ENCODE data around the gene TIRAP. TPM values are rescaled to one million over a fixed set of nuclear protein-coding genes. Genes with fewer than 3 reads are reported as not detected.
A peak's percentile ranks its signal among the peaks of the same experiment; 100 is the strongest.
"Not testable (repeated sequence)": the region's sequence is repeated elsewhere in the genome, so short reads cannot be mapped to it uniquely, and the experiment has no call there.

TIRAP gene
- polyA plus RNA-seq, 2 donors: 2.8 to 4.1 TPM

- 1% methylated on average over 61 of the region's 61 CpGs for WGBS, 2 donors
- H3K4me3 ChIP-seq (ENCODE audit: low read depth in 1 of 2, low read length in 2 of 2): peak within 1 kb of the TSS; percentile 77 to 78
- H3K36me3 ChIP-seq (ENCODE audit: control insufficient read depth in 2 of 2, insufficient read depth in 2 of 2, low read length in 1 of 2): peaks cover 0 to 2% of the 10 kb centered on the region in 2 donors
- H3K4me1 ChIP-seq (ENCODE audit: control insufficient read depth in 2 of 2, insufficient read depth in 2 of 2, low read length in 1 of 2): peaks cover 0 to 3% of the 10 kb centered on the region in 2 donors
- H3K9me3 ChIP-seq (ENCODE audit: control insufficient read depth in 2 of 2, insufficient read depth in 1 of 2, low read depth in 1 of 2, low read length in 1 of 2): no peaks in the 10 kb centered on the region
- peak within 1 kb of the TSS; percentile 91 to 96 for H3K27ac ChIP-seq (ENCODE audit: low read depth in 2 of 2, low read length in 1 of 2)
- H3K27me3 ChIP-seq (ENCODE audit: control insufficient read depth in 1 of 2, insufficient read depth in 2 of 2, low read length in 2 of 2): no peaks in the 10 kb centered on the region
These were observed 20.9 kb downstream of the TIRAP start, which contains the start of gene DCPS for GRCh38 chr11:126303623-126304456. Gene DCPS, plus strand, starts transcription at chr11:126304060. Its CDS starts 21 bp downstream, at chr11:126304081.

- Histone ChIP-seq H3K4me1 (ENCODE audit: control insufficient read depth in 2 of 2, insufficient read depth in 2 of 2, low read length in 1 of 2) (peaks cover 0 to 3% of the 10 kb centered on the region in 2 donors), H3K27ac (ENCODE audit: low read depth in 2 of 2, low read length in 1 of 2) (peak overlapping the region; percentile 91 to 96), H3K27me3 (ENCODE audit: control insufficient read depth in 1 of 2, insufficient read depth in 2 of 2, low read length in 2 of 2) (no peaks in the 10 kb centered on the region), H3K4me3 (ENCODE audit: low read depth in 1 of 2, low read length in 2 of 2) (peak overlapping the region; percentile 77 to 78), H3K36me3 (ENCODE audit: control insufficient read depth in 2 of 2, insufficient read depth in 2 of 2, low read length in 1 of 2) (peaks cover 0 to 2% of the 10 kb centered on the region in 2 donors), H3K9me3 (ENCODE audit: control insufficient read depth in 2 of 2, insufficient read depth in 1 of 2, low read depth in 1 of 2, low read length in 1 of 2) (no peaks in the 10 kb centered on the region)
- WGBS, 2 donors: 30 to 32% methylated on average over 12 of the region's 12 CpGs
These were observed 21.7 kb downstream of the TIRAP start for GRCh38 chr11:126304457-126305075.

GRCh38 chr11:126305699-126306098 is 22.8 kb downstream of the TIRAP start:
- H3K4me3 ChIP-seq (ENCODE audit: low read depth in 1 of 2, low read length in 2 of 2): no peak overlapping the region
- H3K4me1 ChIP-seq (ENCODE audit: control insufficient read depth in 2 of 2, insufficient read depth in 2 of 2, low read length in 1 of 2): peaks cover 0 to 5% of the 10 kb centered on the region in 2 donors
- H3K36me3 ChIP-seq (ENCODE audit: control insufficient read depth in 2 of 2, insufficient read depth in 2 of 2, low read length in 1 of 2): peaks cover 0 to 2% of the 10 kb centered on the region in 2 donors
- H3K27me3 ChIP-seq (ENCODE audit: control insufficient read depth in 1 of 2, insufficient read depth in 2 of 2, low read length in 2 of 2): no peaks in the 10 kb centered on the region
- no peaks in the 10 kb centered on the region for H3K9me3 ChIP-seq (ENCODE audit: control insufficient read depth in 2 of 2, insufficient read depth in 1 of 2, low read depth in 1 of 2, low read length in 1 of 2)
- 89 to 90% methylated on average over 4 of the region's 4 CpGs for WGBS, 2 donors
- no peak overlapping the region for H3K27ac ChIP-seq (ENCODE audit: low read depth in 2 of 2, low read length in 1 of 2)

GRCh38 chr11:126307706-126308105 is 24.8 kb downstream of the TIRAP start:
- H3K4me1 ChIP-seq (ENCODE audit: control insufficient read depth in 2 of 2, insufficient read depth in 2 of 2, low read length in 1 of 2): peaks cover 0 to 6% of the 10 kb centered on the region in 2 donors
- no peak overlapping the region for H3K4me3 ChIP-seq (ENCODE audit: low read depth in 1 of 2, low read length in 2 of 2)
- no peak overlapping the region for H3K27ac ChIP-seq (ENCODE audit: low read depth in 2 of 2, low read length in 1 of 2)
- WGBS, 2 donors: 32 to 44% methylated on average over 5 of the region's 5 CpGs
- no peaks in the 10 kb centered on the region for H3K9me3 ChIP-seq (ENCODE audit: control insufficient read depth in 2 of 2, insufficient read depth in 1 of 2, low read depth in 1 of 2, low read length in 1 of 2)
- peaks cover 0 to 2% of the 10 kb centered on the region in 2 donors for H3K36me3 ChIP-seq (ENCODE audit: control insufficient read depth in 2 of 2, insufficient read depth in 2 of 2, low read length in 1 of 2)
- H3K27me3 ChIP-seq (ENCODE audit: control insufficient read depth in 1 of 2, insufficient read depth in 2 of 2, low read length in 2 of 2): no peaks in the 10 kb centered on the region

- 79 to 81% methylated on average over 4 of the region's 4 CpGs for WGBS, 2 donors
- no peak overlapping the region for H3K27ac ChIP-seq (ENCODE audit: low read depth in 2 of 2, low read length in 1 of 2)
These were observed 25.4 kb downstream of the TIRAP start for GRCh38 chr11:126308271-126308671.

GRCh38 chr11:126308771-126309170 is 25.9 kb downstream of the TIRAP start:
- not testable (repeated sequence) for H3K36me3 ChIP-seq (ENCODE audit: control insufficient read depth in 2 of 2, insufficient read depth in 2 of 2, low read length in 1 of 2); H3K27me3 ChIP-seq (ENCODE audit: control insufficient read depth in 1 of 2, insufficient read depth in 2 of 2, low read length in 2 of 2); H3K4me1 ChIP-seq (ENCODE audit: control insufficient read depth in 2 of 2, insufficient read depth in 2 of 2, low read length in 1 of 2); H3K9me3 ChIP-seq (ENCODE audit: control insufficient read depth in 2 of 2, insufficient read depth in 1 of 2, low read depth in 1 of 2, low read length in 1 of 2); H3K4me3 ChIP-seq (ENCODE audit: low read depth in 1 of 2, low read length in 2 of 2); H3K27ac ChIP-seq (ENCODE audit: low read depth in 2 of 2, low read length in 1 of 2)
- WGBS, 2 donors: 87 to 91% methylated on average over 4 of the region's 4 CpGs

More at GRCh38 chr11:126308271-126308671, 25.4 kb downstream of the TIRAP start:
- no peaks in the 10 kb centered on the region for H3K27me3 ChIP-seq (ENCODE audit: control insufficient read depth in 1 of 2, insufficient read depth in 2 of 2, low read length in 2 of 2)
- H3K4me1 ChIP-seq (ENCODE audit: control insufficient read depth in 2 of 2, insufficient read depth in 2 of 2, low read length in 1 of 2): peaks cover 0 to 6% of the 10 kb centered on the region in 2 donors
- H3K9me3 ChIP-seq (ENCODE audit: control insufficient read depth in 2 of 2, insufficient read depth in 1 of 2, low read depth in 1 of 2, low read length in 1 of 2): no peaks in the 10 kb centered on the region
- peaks cover 0 to 2% of the 10 kb centered on the region in 2 donors for H3K36me3 ChIP-seq (ENCODE audit: control insufficient read depth in 2 of 2, insufficient read depth in 2 of 2, low read length in 1 of 2)
- H3K4me3 ChIP-seq (ENCODE audit: low read depth in 1 of 2, low read length in 2 of 2): no peak overlapping the region

GRCh38 chr11:126310200-126310991 is 27.5 kb downstream of the TIRAP start:
- 60 to 65% methylated on average over 12 of the region's 12 CpGs for WGBS, 2 donors
- H3K4me1 ChIP-seq (ENCODE audit: control insufficient read depth in 2 of 2, insufficient read depth in 2 of 2, low read length in 1 of 2): peaks cover 0 to 3% of the 10 kb centered on the region in 2 donors
- no peak overlapping the region for H3K27ac ChIP-seq (ENCODE audit: low read depth in 2 of 2, low read length in 1 of 2)
- H3K4me3 ChIP-seq (ENCODE audit: low read depth in 1 of 2, low read length in 2 of 2): no peak overlapping the region
- H3K27me3 ChIP-seq (ENCODE audit: control insufficient read depth in 1 of 2, insufficient read depth in 2 of 2, low read length in 2 of 2): no peaks in the 10 kb centered on the region
- H3K36me3 ChIP-seq (ENCODE audit: control insufficient read depth in 2 of 2, insufficient read depth in 2 of 2, low read length in 1 of 2): peaks cover 0 to 2% of the 10 kb centered on the region in 2 donors
- H3K9me3 ChIP-seq (ENCODE audit: control insufficient read depth in 2 of 2, insufficient read depth in 1 of 2, low read depth in 1 of 2, low read length in 1 of 2): no peaks in the 10 kb centered on the region

GRCh38 chr11:126310992-126311310 is 28.1 kb downstream of the TIRAP start:
- Histone ChIP-seq H3K36me3 (ENCODE audit: control insufficient read depth in 2 of 2, insufficient read depth in 2 of 2, low read length in 1 of 2) (peaks cover 0 to 2% of the 10 kb centered on the region in 2 donors), H3K27ac (ENCODE audit: low read depth in 2 of 2, low read length in 1 of 2) (no peak overlapping the region)
- 60 to 65% methylated on average over 6 of the region's 6 CpGs for WGBS, 2 donors

More at GRCh38 chr11:126310992-126311310, 28.1 kb downstream of the TIRAP start:
- peaks cover 0 to 3% of the 10 kb centered on the region in 2 donors for H3K4me1 ChIP-seq (ENCODE audit: control insufficient read depth in 2 of 2, insufficient read depth in 2 of 2, low read length in 1 of 2)
- H3K27me3 ChIP-seq (ENCODE audit: control insufficient read depth in 1 of 2, insufficient read depth in 2 of 2, low read length in 2 of 2): no peaks in the 10 kb centered on the region
- no peaks in the 10 kb centered on the region for H3K9me3 ChIP-seq (ENCODE audit: control insufficient read depth in 2 of 2, insufficient read depth in 1 of 2, low read depth in 1 of 2, low read length in 1 of 2)
- H3K4me3 ChIP-seq (ENCODE audit: low read depth in 1 of 2, low read length in 2 of 2): no peak overlapping the region

Data from esophagus (tissue), 2 donors.